GM12864 (cell line): Measurements from ENCODE around the gene MAP3K9.

Experiments used
- DNase-seq: peaks from one replicate; pipeline ENCODE4 v3.0.0-alpha.2; 2011; ENCODE audit warnings: low read depth
- H3K4me3 ChIP-seq: 2 replicates; pipeline ENCODE4 v1.5.1; 2011; ENCODE audit warnings: mild to moderate bottlenecking, low read depth, low read length, control low read depth
- TF ChIP-seq, protein P1 (sequence below): IDR thresholded peaks from 2 replicates; pipeline ENCODE4 v1.5.1; 2011; ENCODE audit warnings: low read depth, mild to moderate bottlenecking, moderate library complexity, low read length, control low read depth, inconsistent platforms; ENCODE audit errors: missing control alignments

The MAP3K9 gene

DNA sequence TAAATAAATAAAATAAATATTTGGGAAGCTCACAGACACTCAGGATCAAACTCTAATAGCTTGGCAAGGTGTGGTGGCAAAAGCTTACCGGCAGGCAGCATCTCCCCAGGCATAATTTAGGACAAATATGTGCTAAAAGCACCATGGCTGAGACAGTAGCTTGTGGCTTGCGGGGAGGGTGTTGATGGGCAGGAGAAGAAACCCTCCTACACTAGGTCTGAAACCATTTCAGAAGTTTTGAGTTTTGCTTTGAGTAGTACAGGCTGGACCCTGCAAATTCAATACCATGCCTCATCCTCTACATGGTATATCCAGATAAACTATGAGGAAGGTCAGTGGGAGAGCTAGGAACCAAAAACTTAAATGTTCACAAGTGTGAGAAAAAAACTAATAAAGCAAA is 33.1 kb downstream of the MAP3K9 start:
- TF ChIP-seq, protein P1, sequence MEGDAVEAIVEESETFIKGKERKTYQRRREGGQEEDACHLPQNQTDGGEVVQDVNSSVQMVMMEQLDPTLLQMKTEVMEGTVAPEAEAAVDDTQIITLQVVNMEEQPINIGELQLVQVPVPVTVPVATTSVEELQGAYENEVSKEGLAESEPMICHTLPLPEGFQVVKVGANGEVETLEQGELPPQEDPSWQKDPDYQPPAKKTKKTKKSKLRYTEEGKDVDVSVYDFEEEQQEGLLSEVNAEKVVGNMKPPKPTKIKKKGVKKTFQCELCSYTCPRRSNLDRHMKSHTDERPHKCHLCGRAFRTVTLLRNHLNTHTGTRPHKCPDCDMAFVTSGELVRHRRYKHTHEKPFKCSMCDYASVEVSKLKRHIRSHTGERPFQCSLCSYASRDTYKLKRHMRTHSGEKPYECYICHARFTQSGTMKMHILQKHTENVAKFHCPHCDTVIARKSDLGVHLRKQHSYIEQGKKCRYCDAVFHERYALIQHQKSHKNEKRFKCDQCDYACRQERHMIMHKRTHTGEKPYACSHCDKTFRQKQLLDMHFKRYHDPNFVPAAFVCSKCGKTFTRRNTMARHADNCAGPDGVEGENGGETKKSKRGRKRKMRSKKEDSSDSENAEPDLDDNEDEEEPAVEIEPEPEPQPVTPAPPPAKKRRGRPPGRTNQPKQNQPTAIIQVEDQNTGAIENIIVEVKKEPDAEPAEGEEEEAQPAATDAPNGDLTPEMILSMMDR, result no peak
- no peak overlapping the region for H3K4me3 ChIP-seq
- DNase-seq, result peak; percentile 34

DNA sequence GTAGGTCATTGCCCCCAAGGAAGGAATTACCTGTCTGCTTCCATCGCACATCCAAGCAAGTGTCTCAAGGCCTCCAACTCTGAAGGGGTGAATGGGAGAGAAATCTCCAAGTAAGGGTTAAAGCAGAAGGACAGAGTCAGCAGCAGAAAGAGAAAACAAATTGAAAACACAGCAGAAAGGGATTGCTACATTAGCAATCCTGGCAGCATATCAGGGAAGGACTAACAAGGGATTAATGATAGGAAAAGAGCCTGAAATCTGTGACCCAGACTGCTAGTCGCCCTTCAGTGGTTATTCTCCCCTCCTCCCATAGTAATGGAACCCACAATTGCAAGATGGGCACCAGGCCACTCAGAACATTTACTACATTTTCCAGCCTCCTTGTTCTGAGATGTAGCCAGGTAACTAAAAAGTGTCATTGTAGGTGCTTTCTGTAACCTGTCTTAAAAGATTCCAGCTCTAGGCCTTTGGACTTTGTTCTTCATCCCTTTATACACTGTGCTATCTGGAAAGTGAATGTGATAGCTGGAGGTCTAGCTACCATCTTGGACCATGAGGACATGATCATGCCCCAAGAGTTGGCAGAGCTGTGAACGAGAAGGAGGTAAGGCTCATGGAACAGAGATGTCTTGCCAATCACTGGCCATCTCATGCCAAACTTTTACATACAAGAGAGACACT is 36.0 kb downstream of the MAP3K9 start:
- TF ChIP-seq, protein P1, result no peak
- no peak for DNase-seq
- H3K4me3 ChIP-seq, result no peak overlapping the region

DNA sequence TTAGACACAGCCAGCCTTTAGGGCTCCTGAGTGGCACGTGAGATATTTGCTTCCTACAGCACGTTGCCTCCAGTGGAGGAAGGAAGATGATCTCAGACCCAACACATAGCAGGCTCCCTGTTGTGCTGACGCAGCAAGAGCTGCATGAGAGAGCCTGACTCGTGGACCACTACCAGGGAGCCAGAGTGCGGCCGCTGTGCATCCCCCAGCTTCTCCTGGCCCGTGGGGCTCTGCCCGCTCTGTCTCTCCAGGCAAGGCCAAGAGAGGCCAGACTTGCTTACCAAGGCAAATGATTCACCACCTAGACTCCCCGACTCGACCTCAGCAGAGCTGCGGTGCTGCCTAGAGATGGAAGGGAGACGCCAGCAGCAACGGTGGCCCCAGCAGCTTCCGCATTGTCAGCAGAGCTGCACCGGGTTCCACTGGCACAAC is 37.5 kb downstream of the MAP3K9 start:
- DNase-seq, result no peak
- H3K4me3 ChIP-seq, result no peak overlapping the region
- TF ChIP-seq, protein P1, result no peak

DNA sequence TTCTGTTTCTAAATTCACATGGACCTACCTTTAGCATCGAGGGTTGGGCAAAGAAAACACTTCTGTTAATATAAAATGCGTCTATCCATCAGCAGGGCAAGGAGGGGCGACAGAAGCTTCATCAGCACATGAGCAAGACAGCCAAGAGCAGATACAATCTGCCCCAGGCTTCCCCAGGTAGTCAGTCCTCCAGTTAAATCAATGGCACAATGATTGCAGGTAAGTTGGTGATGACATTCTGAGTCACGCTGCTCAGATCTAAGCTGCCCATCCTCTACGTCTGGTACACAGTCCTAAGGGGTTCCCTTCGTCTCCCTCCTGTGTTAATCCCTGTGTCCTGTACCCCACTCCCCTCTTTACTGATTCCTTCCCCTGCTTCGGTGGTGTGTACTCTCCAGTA is 38.8 kb downstream of the MAP3K9 start:
- H3K4me3 ChIP-seq, result no peak overlapping the region
- no peak for DNase-seq

DNA sequence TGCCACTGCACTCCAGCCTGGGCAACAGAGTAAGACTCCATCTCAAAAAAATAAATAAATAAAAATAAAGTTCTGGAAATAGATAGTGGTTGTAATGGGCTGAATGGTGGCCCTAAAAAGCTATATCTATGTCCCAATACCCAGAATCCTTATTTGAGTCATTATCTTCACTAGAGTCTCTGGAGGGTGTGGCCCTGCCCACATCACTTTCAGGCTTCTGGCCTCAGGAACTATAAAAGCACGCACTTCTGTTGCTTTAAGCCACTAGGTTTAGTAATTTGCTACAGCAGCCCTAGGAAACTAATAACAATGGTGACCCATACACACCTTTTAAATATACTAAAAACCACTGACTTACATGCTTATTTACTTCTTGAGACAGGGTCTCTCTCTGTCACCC is 49.9 kb downstream of the MAP3K9 start:
- DNase-seq, result no peak
- no peak overlapping the region for H3K4me3 ChIP-seq
- TF ChIP-seq, protein P1, result no peak

More for the DNA sequence above, 38.8 kb downstream of the MAP3K9 start:
- TF ChIP-seq, protein P1, result no peak

DNA sequence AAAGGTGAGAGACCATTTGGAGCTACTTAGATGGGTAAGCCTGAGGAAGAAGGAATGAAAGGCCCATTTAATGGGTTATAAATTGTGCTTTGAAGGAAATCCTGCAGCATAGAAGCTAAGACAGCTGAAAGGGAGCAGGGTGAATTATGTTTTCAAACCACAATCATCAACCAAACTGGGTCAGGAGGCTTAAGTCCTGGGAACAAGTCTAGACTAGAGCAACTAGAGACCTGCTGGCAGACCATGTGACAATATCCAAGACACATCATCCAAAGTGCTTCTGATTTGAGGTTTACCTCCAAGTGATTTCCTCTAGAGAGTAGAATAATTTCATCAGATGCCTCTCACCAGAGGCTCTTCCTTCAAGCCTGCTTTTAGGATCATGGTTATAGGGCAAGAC is 53.7 kb downstream of the MAP3K9 start:
- no peak overlapping the region for H3K4me3 ChIP-seq
- no peak for DNase-seq
- TF ChIP-seq, protein P1, result no peak

DNA sequence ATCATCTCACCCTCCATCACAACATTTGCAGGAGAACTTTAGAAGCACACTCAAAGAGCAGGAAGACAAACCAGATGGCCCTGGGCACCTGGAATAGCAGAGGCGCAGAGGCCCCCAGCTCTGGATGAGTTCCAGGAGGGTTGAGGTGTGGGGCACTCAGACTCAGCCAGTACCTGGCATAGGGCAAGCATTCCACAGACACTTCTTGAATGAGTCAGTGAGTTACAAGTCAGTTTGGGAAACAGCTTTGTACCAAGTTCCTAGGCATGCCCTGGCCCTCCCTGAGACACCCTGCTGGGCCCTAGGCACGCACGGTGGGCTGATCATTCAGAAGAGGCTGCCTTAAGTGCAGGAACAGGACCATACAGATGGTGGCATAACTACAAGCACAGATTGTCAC is 54.3 kb downstream of the MAP3K9 start:
- no peak for DNase-seq
- TF ChIP-seq, protein P1, result no peak
- H3K4me3 ChIP-seq, result no peak overlapping the region
